ENCODE measurements around the gene USF2. TPM values are rescaled to one million over a fixed set of nuclear protein-coding genes. Genes with fewer than 3 reads are reported as not detected.

USF2 gene
- total RNA-seq, 1 experiment from 2014 or later = 81.6 TPM

DNA sequence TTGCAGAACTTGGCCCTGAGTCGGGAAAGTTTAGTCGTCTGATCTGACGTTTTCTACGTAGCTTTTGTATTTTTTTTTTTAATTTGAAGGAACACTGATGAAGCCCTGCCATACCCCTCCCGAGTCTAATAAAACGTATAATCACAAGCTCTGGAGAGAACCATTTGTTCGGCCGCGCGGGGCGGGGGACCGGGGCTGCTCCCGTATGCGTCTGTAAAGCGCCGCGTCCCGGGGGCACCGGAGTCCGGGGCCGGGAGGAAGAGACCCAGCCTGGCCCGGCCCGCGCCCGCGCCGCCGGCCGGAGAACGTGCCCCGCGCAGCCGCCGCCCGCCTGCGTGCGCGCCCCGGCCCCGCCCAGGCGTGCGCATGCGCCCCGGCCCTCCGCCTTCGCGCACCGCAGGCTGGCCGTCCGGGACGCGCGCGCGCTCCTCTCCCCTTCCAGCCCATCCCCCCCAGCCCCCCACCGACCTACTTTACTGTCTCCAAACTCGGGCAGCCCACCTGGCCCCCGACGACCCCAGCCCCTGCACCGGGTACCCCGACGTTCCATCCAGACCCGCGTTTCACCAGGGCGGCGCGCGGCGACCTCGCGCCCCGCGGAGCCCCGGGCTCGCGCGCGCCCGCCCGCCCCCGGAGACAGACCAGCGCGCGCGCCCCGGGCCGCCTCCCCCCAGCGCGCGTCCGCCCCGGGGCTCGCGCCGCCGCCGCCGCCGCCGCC, 785 bp upstream of the USF2 start:
- Mint-ChIP-seq H3K27me3 (ENCODE audit: insufficient read depth, unreplicated experiment) (no peaks in the 10 kb centered on the region), H3K27ac (ENCODE audit: low read depth, unreplicated experiment) (peak overlapping the region; percentile 81), H3K9me3 (ENCODE audit: unreplicated experiment) (no peaks in the 10 kb centered on the region), H3K4me3 (ENCODE audit: unreplicated experiment) (peak overlapping the region; percentile 83), H3K36me3 (ENCODE audit: insufficient read depth, unreplicated experiment) (peaks cover 69% of the 10 kb centered on the region), H3K4me1 (ENCODE audit: insufficient read depth, unreplicated experiment) (peaks cover 15% of the 10 kb centered on the region)
- TF ChIP-seq, protein P1, sequence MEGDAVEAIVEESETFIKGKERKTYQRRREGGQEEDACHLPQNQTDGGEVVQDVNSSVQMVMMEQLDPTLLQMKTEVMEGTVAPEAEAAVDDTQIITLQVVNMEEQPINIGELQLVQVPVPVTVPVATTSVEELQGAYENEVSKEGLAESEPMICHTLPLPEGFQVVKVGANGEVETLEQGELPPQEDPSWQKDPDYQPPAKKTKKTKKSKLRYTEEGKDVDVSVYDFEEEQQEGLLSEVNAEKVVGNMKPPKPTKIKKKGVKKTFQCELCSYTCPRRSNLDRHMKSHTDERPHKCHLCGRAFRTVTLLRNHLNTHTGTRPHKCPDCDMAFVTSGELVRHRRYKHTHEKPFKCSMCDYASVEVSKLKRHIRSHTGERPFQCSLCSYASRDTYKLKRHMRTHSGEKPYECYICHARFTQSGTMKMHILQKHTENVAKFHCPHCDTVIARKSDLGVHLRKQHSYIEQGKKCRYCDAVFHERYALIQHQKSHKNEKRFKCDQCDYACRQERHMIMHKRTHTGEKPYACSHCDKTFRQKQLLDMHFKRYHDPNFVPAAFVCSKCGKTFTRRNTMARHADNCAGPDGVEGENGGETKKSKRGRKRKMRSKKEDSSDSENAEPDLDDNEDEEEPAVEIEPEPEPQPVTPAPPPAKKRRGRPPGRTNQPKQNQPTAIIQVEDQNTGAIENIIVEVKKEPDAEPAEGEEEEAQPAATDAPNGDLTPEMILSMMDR (IDR thresholded peaks at IDR 0.05; ENCODE audit: unreplicated experiment) = no peak
- peak; percentile 67 for DNase-seq (ENCODE audit: unreplicated experiment)
- POLR2A ChIA-PET = interaction anchor here (0.6 to 1.3 kb wide), 7 partner anchors 12 to 552 kb away, joined by 3 to 4 read pairs (median 4); partner anchors contain the start of gene FXYD5
- CTCF ChIA-PET = interaction anchor here (0.6 kb wide), 2 partner anchors 294 to 298 kb away, joined by 3 to 4 read pairs; no protein-coding TSS in a partner anchor
- no TSS peak for BruUV-seq (replicated peaks)
- intact Hi-C loops (cut with micrococcal nuclease) = loop anchor here (5.0 to 10.0 kb wide), 2 partner anchors 87 to 116 kb away; partner anchors contain the start of genes FFAR3 and FXYD5

DNA sequence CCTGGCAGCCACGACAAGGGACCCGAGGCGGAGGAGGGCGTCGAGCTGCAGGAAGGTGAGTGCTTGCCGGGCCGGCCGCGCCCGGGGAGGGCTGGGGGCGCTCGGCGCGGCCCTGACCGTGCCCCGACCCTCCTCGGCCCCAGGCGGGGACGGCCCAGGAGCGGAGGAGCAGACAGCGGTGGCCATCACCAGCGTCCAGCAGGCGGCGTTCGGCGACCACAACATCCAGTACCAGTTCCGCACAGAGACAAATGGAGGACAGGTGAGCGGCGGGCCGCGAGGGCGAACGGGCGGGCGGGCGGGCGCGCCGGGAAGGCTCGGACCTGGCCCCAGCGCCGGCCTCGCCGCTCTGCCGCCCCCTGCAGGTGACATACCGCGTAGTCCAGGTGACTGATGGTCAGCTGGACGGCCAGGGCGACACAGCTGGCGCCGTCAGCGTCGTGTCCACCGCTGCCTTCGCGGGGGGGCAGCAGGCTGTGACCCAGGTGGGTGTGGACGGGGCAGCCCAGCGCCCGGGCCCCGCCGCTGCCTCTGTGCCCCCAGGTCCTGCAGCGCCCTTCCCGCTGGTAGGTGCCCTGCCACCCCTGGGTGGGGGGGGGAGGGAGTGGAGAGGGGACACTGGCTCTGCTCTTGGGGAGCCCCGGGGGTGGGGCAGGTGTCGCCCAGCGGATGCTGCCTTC, 816 bp downstream of the USF2 start:
- ChIA-PET POLR2A (interaction anchor here (1.2 kb wide), 1 partner anchor 200 kb away, joined by 3 read pairs; no protein-coding TSS in a partner anchor), CTCF (interaction anchor here (0.6 to 1.4 kb wide), 4 partner anchors 15 to 896 kb away, joined by 3 to 6 read pairs (median 3); no protein-coding TSS in a partner anchor)
- Mint-ChIP-seq H3K27me3 (ENCODE audit: insufficient read depth, unreplicated experiment) (no peaks in the 10 kb centered on the region), H3K4me3 (ENCODE audit: unreplicated experiment) (peak overlapping the region; percentile 83), H3K9me3 (ENCODE audit: unreplicated experiment) (no peaks in the 10 kb centered on the region), H3K27ac (ENCODE audit: low read depth, unreplicated experiment) (no peak overlapping the region), H3K4me1 (ENCODE audit: insufficient read depth, unreplicated experiment) (peaks cover 15% of the 10 kb centered on the region), H3K36me3 (ENCODE audit: insufficient read depth, unreplicated experiment) (peaks cover 69% of the 10 kb centered on the region)
- intact Hi-C loops (cut with micrococcal nuclease) = loop anchor here (1.0 to 10.0 kb wide), 3 partner anchors 85 to 199 kb away; partner anchors contain the start of genes FFAR3 and FXYD5
- TF ChIP-seq, protein P1 (IDR thresholded peaks at IDR 0.05; ENCODE audit: unreplicated experiment) = peak; percentile 94
- DNase-seq (ENCODE audit: unreplicated experiment) = peak; percentile 86
- BruUV-seq (replicated peaks) = no TSS peak

DNA sequence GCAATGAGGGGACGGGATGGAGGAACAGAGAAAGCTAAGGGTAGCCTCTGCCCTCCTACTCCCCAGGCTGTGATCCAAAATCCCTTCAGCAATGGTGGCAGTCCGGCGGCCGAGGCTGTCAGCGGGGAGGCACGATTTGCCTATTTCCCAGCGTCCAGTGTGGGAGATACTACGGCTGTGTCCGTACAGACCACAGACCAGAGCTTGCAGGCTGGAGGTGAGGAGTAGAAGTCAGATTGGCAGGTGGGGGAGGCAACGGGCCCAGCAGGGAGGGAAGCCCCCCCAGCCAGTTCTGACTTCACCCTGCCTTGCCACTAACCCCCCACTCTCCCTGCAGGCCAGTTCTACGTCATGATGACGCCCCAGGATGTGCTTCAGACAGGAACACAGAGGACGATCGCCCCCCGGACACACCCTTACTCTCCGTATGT, 1.6 kb downstream of the USF2 start:
- Mint-ChIP-seq H3K27me3 (ENCODE audit: insufficient read depth, unreplicated experiment) (no peaks in the 10 kb centered on the region), H3K9me3 (ENCODE audit: unreplicated experiment) (no peaks in the 10 kb centered on the region), H3K27ac (ENCODE audit: low read depth, unreplicated experiment) (no peak overlapping the region), H3K36me3 (ENCODE audit: insufficient read depth, unreplicated experiment) (peaks cover 74% of the 10 kb centered on the region), H3K4me1 (ENCODE audit: insufficient read depth, unreplicated experiment) (peaks cover 12% of the 10 kb centered on the region), H3K4me3 (ENCODE audit: unreplicated experiment) (peak overlapping the region; percentile 83)
- TF ChIP-seq, protein P1 (IDR thresholded peaks at IDR 0.05; ENCODE audit: unreplicated experiment) = no peak
- TSS peak; percentile 10 for BruUV-seq (replicated peaks)
- intact Hi-C loops (cut with micrococcal nuclease) = no loop called here
- CTCF ChIA-PET = interaction anchor here (0.6 to 1.2 kb wide), 6 partner anchors 14 to 373 kb away, joined by 3 to 4 read pairs (median 3); no protein-coding TSS in a partner anchor
- POLR2A ChIA-PET = no interaction called here
- no peak for DNase-seq (ENCODE audit: unreplicated experiment)

DNA sequence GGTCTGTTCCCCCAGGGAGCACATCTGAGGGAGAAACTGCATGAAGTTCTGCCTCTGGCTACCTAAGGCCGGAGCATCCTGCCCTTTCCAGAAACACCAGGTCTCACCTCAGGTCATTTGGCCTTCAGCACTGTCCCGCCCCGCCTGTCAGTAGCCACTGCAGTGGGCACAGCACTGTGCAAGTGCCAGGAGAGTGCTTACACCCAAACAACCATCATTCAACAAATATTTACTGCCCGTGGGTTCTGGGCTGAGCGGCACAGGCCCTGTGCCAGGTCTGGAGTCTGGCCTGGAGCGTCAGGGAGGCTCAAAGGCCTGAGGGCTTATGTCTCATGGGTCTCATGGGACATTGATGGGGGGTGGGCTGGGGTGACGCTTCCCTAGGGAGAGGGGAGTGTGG, 2.8 kb downstream of the USF2 start:
- BruUV-seq (replicated peaks) = no TSS peak
- H3K36me3 Mint-ChIP-seq (ENCODE audit: insufficient read depth, unreplicated experiment) = peaks cover 72% of the 10 kb centered on the region

More for the DNA sequence above, 2.8 kb downstream of the USF2 start:
- H3K9me3 Mint-ChIP-seq (ENCODE audit: unreplicated experiment) = no peaks in the 10 kb centered on the region
- H3K27ac Mint-ChIP-seq (ENCODE audit: low read depth, unreplicated experiment) = no peak overlapping the region
- no peak for DNase-seq (ENCODE audit: unreplicated experiment)
- H3K4me1 Mint-ChIP-seq (ENCODE audit: insufficient read depth, unreplicated experiment) = peaks cover under 1% of the 10 kb centered on the region
- H3K4me3 Mint-ChIP-seq (ENCODE audit: unreplicated experiment) = no peak overlapping the region
- no peaks in the 10 kb centered on the region for H3K27me3 Mint-ChIP-seq (ENCODE audit: insufficient read depth, unreplicated experiment)
- CTCF ChIA-PET = interaction anchor here (1.2 kb wide), 1 partner anchor 39 kb away, joined by 4 read pairs; no protein-coding TSS in a partner anchor
- TF ChIP-seq, protein P1 (IDR thresholded peaks at IDR 0.05; ENCODE audit: unreplicated experiment) = no peak
- intact Hi-C loops (cut with micrococcal nuclease) = no loop called here
- POLR2A ChIA-PET = no interaction called here
